ENCODE measurements around the gene SIGLECL1. TPM values are rescaled to one million over a fixed set of nuclear protein-coding genes. Genes with fewer than 3 reads are reported as not detected.

Gene SIGLECL1
- total RNA-seq, 1 experiment from 2014 or later = 60.2 TPM

DNA sequence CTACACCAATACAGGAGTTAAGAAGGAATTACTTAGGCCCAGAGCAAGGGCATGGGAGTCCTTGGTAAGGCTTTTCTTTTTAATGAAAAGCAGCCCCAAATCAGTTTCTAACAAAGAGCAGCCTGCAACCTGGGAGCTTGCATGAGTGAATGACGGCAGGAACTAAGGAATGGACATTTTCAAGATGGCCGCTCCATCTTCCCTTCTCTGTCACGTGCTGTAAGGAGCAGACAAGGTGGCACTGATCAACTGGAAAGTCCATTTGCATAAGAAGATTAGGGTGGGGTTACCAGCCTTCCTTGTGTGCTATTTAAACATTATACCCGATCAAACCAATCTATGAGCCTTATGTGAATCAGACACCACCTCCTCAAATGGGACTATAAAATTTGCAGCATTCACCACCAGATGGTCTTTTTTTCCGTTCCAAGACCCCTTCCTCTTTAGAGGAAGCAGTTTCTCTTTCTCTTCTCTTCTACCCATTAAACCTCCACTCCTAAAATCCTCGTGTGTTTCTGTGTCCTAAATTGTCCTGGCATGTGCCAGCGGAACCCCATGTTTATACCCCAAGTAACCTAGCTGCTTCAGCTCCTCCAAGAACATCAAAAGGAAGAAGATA, 2.8 kb upstream of the SIGLECL1 start:
- DNase-seq (ENCODE audit: low read depth) = no peak
- in situ Hi-C loops (cut with HindIII; ENCODE audit: low pct_unique_long_range_greater_than_20kb, low sequenced_read_pairs) = no loop called here

DNA sequence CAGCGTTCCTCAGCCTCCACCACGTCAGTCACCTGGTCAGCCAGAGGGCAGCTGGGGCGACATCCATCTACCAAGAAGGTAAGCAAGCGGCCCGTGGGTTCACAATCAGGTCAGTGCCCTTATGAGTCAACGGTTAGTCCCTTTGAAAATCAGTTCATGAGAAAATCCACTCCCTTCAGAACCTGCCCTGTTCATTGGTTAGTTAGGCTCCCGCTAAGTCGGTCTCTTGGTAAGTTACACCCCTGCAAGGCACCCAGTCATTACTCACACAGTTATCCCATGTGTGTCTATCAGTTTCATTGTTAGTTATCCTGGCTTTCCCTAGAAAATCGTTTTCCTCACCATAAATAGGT, 564 bp downstream of the SIGLECL1 start:
- in situ Hi-C loops (cut with HindIII; ENCODE audit: low pct_unique_long_range_greater_than_20kb, low sequenced_read_pairs) = no loop called here
- DNase-seq (ENCODE audit: low read depth) = peak; percentile 99

DNA sequence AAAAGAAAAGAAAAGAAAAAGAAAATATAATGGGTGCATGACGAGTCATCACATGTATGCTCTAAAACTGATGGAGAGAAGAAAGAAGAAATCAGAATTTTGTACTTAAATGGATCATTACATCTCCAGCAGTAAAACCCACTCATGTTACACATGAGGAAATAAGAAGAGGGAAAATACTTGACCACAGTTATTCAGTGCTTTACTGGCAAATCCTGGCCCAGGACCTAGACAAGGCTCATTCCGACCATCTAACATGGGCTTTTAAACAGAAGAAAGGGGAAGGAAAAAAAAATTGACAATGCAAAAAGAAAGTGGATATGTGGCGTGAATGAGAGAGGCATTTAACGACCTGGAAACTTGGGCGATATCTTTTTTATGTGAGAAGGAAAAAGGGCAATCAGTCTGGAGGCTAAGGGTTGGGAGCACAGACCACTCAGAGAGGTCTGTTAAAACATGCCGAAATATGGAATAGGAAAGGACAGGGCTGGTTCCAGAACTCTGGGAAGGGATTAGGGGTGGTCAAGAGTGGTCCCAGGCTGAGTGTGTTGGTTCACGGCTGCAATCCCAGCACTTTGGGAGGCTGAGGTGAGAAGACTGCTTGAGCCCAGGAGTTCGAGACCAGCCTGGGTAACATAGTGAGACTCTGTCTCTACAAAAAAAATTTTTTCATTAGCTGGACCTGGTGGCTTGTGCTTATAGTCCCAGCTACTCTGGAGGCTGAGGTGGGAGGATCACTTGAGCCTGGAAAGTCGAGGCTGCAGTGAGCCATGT, 1.6 kb downstream of the SIGLECL1 start:
- peak; percentile 64 for DNase-seq (ENCODE audit: low read depth)
- in situ Hi-C loops (cut with HindIII; ENCODE audit: low pct_unique_long_range_greater_than_20kb, low sequenced_read_pairs) = no loop called here

DNA sequence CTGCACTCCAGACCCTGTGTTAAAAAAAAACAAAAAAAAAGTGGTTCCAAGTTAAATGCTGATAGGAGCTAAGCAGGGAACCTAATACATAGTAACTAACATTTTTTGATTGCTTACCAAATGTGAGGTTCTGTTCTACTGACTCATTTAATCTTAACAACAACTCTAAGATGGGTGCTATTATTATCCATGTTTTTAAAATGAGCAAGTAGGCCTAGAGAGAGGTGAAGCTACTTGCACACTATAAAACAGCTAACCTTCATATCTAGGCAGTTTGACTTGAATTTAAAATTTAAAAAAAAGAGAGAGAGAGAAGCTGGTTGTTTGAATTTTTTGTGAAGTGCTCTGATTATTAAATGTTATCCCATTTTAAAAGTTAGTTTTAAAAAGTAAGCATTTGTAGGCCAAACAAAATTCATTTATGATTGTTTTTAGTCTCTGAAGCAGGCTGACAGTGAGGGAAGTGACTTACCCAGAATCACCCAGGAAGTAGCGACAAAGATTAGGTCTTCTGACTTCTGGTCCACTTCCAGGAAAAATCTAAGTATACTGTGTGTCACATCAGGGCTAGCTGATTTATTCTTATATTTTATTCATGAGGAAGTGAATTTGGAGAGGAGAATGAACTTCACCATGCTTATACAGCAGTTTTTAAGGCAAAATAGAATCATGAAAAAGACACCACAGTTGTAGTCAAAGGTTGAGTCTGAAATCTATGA, 2.4 kb downstream of the SIGLECL1 start:
- in situ Hi-C loops (cut with HindIII; ENCODE audit: low pct_unique_long_range_greater_than_20kb, low sequenced_read_pairs) = no loop called here
- DNase-seq (ENCODE audit: low read depth) = no peak

DNA sequence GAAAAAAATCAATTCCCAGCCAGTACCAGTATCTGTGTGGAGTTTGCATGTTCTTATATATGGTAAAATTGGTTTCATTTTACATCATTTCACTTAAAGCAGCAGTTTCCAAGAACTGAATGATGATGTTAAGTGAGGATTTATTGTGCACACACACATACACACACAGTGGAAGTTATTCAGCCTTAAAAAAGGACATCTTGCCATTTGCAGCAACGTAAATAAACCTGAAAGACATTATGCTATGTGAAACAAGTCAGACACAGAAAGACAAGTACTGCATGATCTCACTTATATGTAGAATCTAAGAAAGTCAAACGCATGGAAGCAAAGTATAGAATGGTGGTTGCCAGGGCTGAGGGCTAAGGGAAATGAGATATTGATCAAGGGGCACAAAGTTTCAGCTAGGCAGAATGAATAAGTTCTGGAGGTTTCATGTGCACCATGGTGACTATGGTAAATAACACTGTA, 5.3 kb downstream of the SIGLECL1 start:
- in situ Hi-C loops (cut with HindIII; ENCODE audit: low pct_unique_long_range_greater_than_20kb, low sequenced_read_pairs) = no loop called here
- DNase-seq (ENCODE audit: low read depth) = no peak

DNA sequence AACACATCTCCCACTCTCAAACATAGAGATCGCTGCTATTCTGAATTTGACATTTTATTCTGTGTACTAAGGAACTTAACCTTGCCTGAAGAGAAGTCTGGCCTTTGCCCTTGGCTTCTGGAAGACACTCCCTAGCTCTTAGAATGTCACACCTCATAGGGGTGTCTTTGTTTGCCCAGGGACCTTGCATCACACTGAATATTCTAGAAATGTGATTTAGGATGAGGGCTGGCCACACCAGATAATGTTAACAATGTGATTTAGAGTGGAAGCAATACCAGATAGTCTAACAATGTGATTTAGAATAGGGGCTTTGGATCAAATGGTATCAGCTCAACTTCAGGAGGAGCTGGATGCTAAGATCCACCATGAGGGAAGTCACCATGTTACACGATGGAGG, 6.6 kb downstream of the SIGLECL1 start:
- in situ Hi-C loops (cut with HindIII; ENCODE audit: low pct_unique_long_range_greater_than_20kb, low sequenced_read_pairs) = no loop called here
- DNase-seq (ENCODE audit: low read depth) = no peak

DNA sequence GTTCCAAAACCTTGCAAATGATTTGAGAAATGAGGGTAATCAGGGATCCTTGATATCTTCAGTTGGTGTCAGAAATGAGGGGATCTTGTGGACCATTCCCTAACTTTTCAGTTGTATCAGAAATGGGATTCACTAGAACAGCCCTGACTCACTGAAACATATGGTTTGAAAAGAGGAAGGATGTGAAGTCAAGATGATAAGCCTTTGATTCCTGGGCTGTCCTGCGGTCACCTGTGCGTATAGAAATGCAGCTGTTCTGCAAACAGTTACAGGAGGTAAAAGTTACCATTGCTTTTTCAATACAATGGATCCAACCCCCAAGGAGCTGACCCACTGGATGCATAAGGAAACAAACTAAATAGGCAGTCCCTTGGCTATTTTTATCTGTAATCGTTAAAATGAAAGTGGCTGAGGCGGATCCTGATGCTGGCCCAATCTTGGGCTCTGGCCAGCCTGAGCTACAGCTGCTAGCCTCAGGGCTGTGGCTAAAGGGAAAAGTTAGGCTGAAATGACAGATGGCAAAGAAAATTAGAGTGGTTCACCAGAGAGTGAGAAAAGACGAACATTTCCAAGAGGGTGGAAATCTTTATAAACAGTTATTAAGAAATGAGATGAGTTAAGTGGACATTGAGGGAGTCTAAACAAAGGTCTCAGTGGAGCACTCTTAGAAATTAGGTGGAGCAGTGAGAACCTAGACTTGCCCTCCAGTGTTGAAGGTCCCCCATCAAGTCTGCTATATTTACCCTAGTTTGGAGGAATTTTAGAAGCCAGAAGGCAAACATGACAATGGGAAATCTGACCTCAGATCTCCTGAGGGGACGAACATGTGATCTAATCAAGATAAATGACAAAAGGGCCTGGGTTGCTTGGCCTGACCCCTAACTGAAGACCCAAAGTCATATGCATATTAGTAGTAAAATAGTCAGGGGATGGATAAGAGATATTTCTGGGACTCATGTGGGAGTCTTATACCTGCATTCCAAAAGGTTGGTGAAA, 7.6 kb downstream of the SIGLECL1 start:
- DNase-seq (ENCODE audit: low read depth) = no peak
- in situ Hi-C loops (cut with HindIII; ENCODE audit: low pct_unique_long_range_greater_than_20kb, low sequenced_read_pairs) = no loop called here

DNA sequence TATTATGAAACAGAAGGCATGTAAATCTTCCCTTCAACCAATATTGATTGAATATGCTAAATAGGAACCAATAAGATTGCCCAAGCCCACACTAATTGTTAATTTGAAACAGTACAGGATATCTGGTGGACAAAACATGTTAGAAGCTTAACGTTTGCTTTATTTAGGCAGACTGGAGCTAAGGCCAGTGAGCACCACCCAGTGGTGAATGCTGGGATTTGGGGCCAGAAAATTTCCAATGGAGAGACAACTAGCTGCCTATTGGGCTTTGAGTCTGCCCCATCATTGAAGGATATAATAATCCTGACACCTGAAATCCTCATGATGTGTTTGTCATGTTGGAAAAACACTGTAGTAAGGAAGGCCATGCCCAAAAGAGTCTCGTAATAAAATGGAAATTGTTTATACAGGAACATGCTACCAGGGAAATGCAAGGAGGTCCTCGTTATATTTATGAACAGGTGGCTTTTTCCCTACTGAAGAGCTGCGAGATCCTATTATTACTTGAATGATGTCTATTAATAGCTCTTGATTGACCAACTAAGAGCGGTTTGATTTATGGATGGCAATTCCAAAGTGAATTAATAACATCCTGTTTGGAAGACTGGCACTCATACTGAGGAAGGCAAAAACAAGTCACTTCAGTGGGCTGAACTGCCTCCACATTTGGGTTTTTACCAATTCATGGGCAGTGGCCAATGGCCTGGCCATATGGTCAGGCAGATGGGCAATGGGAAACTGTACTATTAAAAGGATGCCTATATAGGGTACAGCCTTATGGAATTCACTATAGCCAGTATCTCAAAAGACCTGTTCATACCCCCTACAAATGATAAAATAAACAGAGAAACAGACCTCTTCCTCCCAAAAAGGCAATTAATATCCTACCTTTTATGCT, 8.7 kb downstream of the SIGLECL1 start:
- DNase-seq (ENCODE audit: low read depth) = peak; percentile 61

DNA sequence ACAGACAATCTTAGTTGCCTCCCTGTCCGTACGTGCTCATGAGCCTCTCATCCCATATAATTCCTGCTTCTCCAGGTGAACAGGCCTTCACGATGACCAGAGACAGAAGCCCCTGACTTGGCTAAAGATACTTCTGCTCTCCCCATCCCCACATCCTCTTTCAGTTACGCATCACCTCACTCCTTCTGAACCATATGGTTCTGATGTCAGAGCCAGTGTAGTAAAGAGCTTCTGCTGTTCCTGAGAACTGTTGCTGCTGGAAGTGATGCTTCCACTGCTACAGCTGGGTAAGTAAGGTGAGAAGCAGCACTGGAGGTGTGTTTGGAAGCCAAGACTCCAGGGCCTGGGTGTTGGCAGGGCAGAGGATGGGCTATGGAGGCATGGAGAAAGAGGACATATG, 12.9 kb downstream of the SIGLECL1 start:
- in situ Hi-C loops (cut with HindIII; ENCODE audit: low pct_unique_long_range_greater_than_20kb, low sequenced_read_pairs) = no loop called here
- DNase-seq (ENCODE audit: low read depth) = no peak

More for the DNA sequence above, 8.7 kb downstream of the SIGLECL1 start:
- in situ Hi-C loops (cut with HindIII; ENCODE audit: low pct_unique_long_range_greater_than_20kb, low sequenced_read_pairs) = no loop called here

DNA sequence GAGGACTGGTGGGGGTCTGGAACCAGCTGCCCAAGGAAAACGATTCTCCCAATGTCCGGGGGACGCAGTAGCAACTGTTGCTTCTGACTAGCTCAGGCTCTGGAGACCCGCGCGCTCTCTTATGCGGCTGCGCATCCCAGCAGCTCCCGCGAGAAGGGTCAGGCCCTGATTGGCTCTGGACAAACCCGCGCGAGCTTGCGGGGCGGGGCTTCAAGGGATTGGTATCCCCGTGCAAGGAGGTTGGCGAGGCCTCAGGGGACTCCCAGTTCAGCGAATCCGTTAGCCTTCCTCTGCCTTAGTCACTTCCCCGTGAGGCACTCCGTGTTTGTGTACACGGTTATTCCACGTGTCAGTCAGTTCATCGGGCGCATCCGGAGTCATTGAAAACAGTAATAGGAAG, 20.2 kb downstream of the SIGLECL1 start:
- no peak for DNase-seq (ENCODE audit: low read depth)
- in situ Hi-C loops (cut with HindIII; ENCODE audit: low pct_unique_long_range_greater_than_20kb, low sequenced_read_pairs) = no loop called here

DNA sequence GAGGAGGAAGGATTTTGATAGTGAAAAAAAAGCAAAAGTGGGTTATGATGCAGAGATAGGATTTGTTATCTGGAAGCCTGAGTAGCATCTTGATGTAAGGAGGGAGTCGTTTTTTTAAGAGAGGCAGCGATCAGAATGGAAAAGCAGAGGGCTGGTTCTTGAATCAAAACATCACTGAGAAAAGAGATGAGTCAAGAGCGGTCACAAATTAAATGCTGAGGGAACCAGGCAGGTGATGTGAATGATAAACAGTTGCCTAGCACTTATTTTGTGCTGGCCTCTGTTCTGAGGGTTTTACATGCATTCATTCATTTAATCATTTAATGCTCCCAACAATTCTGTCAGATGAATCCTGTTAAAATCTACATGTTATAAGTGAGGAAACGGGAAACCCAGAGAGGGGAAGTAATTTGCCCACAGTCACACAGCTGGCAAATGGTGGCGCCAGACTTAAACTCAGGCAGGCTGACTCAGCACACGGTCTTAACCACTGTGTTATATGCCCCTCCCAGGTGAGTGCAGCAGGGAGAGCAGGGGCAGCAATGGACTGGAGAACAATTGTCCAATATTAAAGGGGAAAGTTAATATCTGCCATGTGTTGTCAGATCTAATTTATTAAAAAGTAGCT, 21.4 kb downstream of the SIGLECL1 start:
- in situ Hi-C loops (cut with HindIII; ENCODE audit: low pct_unique_long_range_greater_than_20kb, low sequenced_read_pairs) = no loop called here
- DNase-seq (ENCODE audit: low read depth) = peak; percentile 30

DNA sequence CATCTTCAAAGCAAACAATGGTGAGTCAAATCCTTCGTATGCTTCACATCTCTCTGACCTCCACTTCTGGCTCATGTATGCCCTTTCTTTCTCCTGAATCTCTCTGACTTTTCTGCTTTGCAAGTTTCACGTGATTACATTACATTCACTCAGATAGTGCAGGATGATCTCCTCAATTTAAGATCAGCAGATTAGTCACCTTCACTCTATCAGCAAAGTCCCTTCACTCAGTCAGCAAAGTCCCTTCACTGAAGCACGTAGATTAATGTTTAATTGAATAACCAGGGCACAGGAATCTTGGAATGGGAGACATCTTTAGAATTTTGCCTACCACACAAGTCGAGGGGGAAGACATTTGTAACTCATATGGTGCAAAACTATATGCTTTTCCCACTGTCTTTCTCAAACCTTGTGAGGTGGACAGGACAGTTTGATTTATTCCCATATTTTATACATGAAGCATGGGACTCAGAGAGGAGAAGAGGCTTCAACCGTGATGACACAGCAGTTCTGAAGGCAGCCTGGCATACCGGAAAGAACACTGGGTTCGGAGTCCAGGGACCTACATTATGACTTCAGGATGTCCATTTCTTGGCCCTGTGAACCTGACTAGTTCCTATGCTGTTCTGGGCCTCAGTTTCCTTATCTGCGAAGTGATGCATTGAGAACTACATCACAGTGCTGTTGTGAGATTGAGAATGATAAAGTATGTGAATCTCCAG, 23.3 kb downstream of the SIGLECL1 start:
- DNase-seq (ENCODE audit: low read depth) = peak; percentile 93
- in situ Hi-C loops (cut with HindIII; ENCODE audit: low pct_unique_long_range_greater_than_20kb, low sequenced_read_pairs) = no loop called here

DNA sequence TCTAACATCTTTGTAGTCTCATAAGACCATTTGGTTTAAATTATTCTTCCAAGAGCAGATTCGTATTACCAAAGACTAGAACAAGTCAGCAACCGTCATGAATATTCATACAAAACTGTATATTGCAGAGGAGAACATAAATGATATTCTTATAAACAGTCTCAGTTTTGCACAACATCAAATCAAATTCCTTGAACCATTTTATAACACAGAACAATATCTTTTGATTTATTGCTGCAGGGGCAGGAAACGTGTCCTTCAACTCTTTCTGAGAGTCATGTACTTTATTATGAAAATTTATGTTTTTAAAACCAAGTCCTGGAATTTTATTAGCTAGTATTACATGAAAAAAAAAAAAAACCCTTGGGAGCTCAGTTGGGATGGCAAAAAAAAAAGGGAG, 26.2 kb downstream of the SIGLECL1 start:
- no peak for DNase-seq (ENCODE audit: low read depth)
- in situ Hi-C loops (cut with HindIII; ENCODE audit: low pct_unique_long_range_greater_than_20kb, low sequenced_read_pairs) = no loop called here

DNA sequence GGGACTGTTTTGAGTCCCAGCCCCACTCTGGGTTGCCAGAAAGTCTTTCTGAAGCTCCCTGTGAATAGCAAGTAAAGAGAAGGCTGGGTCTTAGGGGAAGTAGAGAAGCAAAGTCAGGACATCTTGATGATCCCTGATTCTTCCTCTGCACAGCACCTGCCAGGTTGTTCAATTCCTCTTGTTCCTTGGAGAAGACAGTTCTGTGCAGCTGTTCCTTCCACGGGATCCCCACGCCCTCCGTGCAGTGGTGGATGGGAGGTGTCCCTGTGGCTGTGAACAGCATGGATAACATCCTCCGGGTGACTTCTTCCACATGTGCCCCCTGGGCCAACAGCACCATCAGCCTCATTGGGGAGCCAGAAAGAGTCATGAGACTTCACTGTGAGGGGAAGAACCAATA, 31.5 kb downstream of the SIGLECL1 start:
- no peak for DNase-seq (ENCODE audit: low read depth)
- in situ Hi-C loops (cut with HindIII; ENCODE audit: low pct_unique_long_range_greater_than_20kb, low sequenced_read_pairs) = no loop called here

DNA sequence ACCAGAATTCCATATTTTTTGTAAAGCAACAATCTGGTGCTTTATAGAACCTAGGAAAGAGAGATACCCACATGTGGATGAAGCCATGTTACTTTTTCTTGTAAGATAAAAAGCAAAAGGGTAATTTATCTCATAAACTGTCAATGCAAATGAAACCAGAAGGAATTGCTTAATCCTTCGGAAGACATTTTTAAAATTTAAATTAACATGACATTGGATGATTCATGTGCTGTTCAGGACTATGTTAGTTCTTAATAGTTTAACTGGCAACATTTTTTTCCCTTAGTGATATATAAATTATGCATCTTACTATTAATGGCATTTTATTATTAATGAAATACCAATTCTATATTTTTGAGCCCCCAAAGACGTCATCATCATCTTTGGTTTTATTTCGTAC, 34.8 kb downstream of the SIGLECL1 start:
- in situ Hi-C loops (cut with HindIII; ENCODE audit: low pct_unique_long_range_greater_than_20kb, low sequenced_read_pairs) = no loop called here
- no peak for DNase-seq (ENCODE audit: low read depth)

DNA sequence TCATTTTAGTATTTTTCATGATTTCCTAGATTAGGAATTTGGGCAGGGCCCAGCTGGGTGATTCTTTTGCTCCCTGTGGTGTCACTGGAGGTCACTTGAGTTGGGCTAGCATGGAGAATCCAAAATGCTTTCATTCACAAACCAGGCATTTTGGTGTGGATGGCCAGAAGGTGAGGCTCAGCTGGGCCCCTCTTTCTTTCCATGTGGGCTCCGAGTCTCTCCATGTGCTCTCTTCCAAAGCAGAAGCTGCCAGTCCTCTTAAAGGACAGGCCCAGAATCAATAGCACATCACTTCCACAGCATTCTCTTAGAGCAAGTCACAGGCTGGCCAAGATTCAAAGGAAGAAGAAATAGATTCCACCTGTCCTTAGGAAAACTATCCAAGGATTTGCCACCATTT, 38.8 kb downstream of the SIGLECL1 start:
- no peak for DNase-seq (ENCODE audit: low read depth)
- in situ Hi-C loops (cut with HindIII; ENCODE audit: low pct_unique_long_range_greater_than_20kb, low sequenced_read_pairs) = no loop called here
